ENCODE data around the gene ALS2CL. TPM values are rescaled to one million over a fixed set of nuclear protein-coding genes. Genes with fewer than 3 reads are reported as not detected.

ALS2CL gene
- total RNA-seq, 1 donor from 2014 or later: 13.5 TPM

DNA sequence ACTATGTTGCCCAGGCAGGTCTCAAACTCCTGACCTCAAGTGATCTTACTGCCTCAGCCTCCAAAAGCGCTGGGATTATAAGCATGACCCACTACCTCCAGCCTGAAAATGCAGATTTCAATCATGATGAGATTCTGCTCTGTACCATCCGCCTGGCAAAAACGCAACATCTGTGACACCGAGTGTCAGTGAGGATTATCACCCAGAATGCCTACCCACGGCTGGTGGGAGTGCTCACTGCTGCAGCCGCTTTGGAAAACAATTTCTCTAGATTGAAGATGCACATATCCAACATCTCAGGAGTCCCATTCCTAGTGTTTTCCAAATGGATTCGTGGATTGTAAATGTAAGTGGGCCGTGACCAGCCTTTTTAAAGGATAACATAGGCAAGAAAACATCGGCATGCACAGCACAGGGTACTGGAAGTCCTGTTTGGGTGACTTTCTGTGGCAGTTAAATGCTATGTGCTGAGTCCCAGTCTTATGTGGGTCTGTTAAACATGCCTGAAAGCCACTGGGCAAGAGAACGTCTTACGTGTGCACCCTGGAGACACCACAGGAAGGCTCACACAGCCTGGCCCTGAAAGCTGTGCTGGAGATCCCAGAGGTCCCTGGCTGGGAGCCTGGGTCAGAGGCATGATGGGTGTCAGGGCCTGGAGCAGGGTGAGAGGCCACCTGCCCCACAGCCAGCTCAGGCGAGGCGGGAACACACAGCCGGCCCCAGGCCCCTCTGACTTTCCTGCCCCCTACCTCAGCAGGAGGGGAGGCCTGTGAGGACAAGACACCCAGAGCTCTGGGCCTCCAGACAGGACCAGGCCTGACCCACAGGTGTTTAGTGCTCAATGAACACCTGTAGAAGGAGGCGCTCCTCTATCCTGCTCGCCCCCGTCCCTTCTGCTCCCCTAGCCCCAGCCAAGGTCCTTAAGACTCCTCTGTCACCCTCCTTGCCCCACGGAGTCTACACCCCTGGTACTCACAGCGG, 23.3 kb upstream of the ALS2CL start:
- no peak overlapping the region for H3K4me3 ChIP-seq (ENCODE audit: insufficient read depth, low read depth, low read length)
- Mint-ChIP-seq H3K27me3 (ENCODE audit: low read depth, unreplicated experiment) (peaks cover 41% of the 10 kb centered on the region), H3K36me3 (ENCODE audit: low read depth, unreplicated experiment) (peaks cover 1% of the 10 kb centered on the region), H3K27ac (ENCODE audit: unreplicated experiment) (no peak overlapping the region), H3K4me3 (ENCODE audit: unreplicated experiment) (no peak overlapping the region), H3K9me3 (ENCODE audit: unreplicated experiment) (peaks cover 2% of the 10 kb centered on the region), H3K4me1 (ENCODE audit: low read depth, unreplicated experiment) (no peaks in the 10 kb centered on the region)
- H4K20me1 ChIP-seq (ENCODE audit: insufficient read depth, low read length): no peaks in the 10 kb centered on the region
- TF ChIP-seq CTCF (IDR thresholded peaks at IDR 0.05; ENCODE audit: insufficient read depth, low read depth, low read length) (no peak), EZH2 (IDR thresholded peaks at IDR 0.05; ENCODE audit: insufficient read depth, low read length) (no peak)
- H3K36me3 ChIP-seq (ENCODE audit: insufficient read depth, low read length): no peaks in the 10 kb centered on the region
- H3K4me2 ChIP-seq (ENCODE audit: low read length): no peak overlapping the region
- no peaks in the 10 kb centered on the region for H3K9me3 ChIP-seq (ENCODE audit: insufficient read depth, low read depth, low read length)
- no peak overlapping the region for H3K27ac ChIP-seq (ENCODE audit: low read depth, low read length)
- DNase-seq (ENCODE audit: low read depth): no peak
- no peak overlapping the region for H2AFZ ChIP-seq (ENCODE audit: low read depth, low read length)
- H3K27me3 ChIP-seq (ENCODE audit: insufficient read depth, low read length): peaks cover 14% of the 10 kb centered on the region
- no peak for FAIRE-seq
- no peaks in the 10 kb centered on the region for H3K4me1 ChIP-seq (ENCODE audit: insufficient read depth, low read length)
- no peaks in the 10 kb centered on the region for H3K79me2 ChIP-seq (ENCODE audit: insufficient read depth, low read length)
- no peak overlapping the region for H3K9ac ChIP-seq (ENCODE audit: low read length)

GRCh38 chr3:46715507-46716175, 22.2 kb upstream of the ALS2CL start:
- Histone ChIP-seq H4K20me1 (ENCODE audit: insufficient read depth, low read length) (no peaks in the 10 kb centered on the region), H3K36me3 (ENCODE audit: insufficient read depth, low read length) (no peaks in the 10 kb centered on the region), H3K79me2 (ENCODE audit: insufficient read depth, low read length) (no peaks in the 10 kb centered on the region), H2AFZ (ENCODE audit: low read depth, low read length) (no peak overlapping the region), H3K9me3 (ENCODE audit: insufficient read depth, low read depth, low read length) (no peaks in the 10 kb centered on the region), H3K27me3 (ENCODE audit: insufficient read depth, low read length) (peaks cover 10% of the 10 kb centered on the region), H3K9ac (ENCODE audit: low read length) (no peak overlapping the region), H3K4me2 (ENCODE audit: low read length) (no peak overlapping the region), H3K4me1 (ENCODE audit: insufficient read depth, low read length) (no peaks in the 10 kb centered on the region), H3K4me3 (ENCODE audit: insufficient read depth, low read depth, low read length) (no peak overlapping the region), H3K27ac (ENCODE audit: low read depth, low read length) (no peak overlapping the region)
- Mint-ChIP-seq H3K36me3 (ENCODE audit: low read depth, unreplicated experiment) (peaks cover 3% of the 10 kb centered on the region), H3K9me3 (ENCODE audit: unreplicated experiment) (peaks cover 2% of the 10 kb centered on the region), H3K27me3 (ENCODE audit: low read depth, unreplicated experiment) (peaks cover 45% of the 10 kb centered on the region), H3K27ac (ENCODE audit: unreplicated experiment) (no peak overlapping the region), H3K4me1 (ENCODE audit: low read depth, unreplicated experiment) (no peaks in the 10 kb centered on the region), H3K4me3 (ENCODE audit: unreplicated experiment) (no peak overlapping the region)
- TF ChIP-seq CTCF (IDR thresholded peaks at IDR 0.05; ENCODE audit: insufficient read depth, low read depth, low read length) (no peak), EZH2 (IDR thresholded peaks at IDR 0.05; ENCODE audit: insufficient read depth, low read length) (no peak)
- FAIRE-seq (no peak), DNase-seq (ENCODE audit: low read depth) (no peak)

Data from astrocyte (in vitro differentiated cells and primary cell).